22Rv1 (cell line): ENCODE results near the gene MIEF1.
A peak's percentile ranks its signal among the peaks of the same experiment; 100 is the strongest.

Experiments
- CTCF ChIP-seq: fragments of 450-650 bp; IDR thresholded peaks from 2 replicates; pipeline ENCODE4 v1.5.1; 2017; ENCODE audit warnings: mild to moderate bottlenecking
- ZFX ChIP-seq: fragments of 450-650 bp; IDR thresholded peaks from 2 replicates; pipeline ENCODE4 v1.6.1; 2017; ENCODE audit warnings: antibody characterized with exemption, borderline replicate concordance

DNA sequence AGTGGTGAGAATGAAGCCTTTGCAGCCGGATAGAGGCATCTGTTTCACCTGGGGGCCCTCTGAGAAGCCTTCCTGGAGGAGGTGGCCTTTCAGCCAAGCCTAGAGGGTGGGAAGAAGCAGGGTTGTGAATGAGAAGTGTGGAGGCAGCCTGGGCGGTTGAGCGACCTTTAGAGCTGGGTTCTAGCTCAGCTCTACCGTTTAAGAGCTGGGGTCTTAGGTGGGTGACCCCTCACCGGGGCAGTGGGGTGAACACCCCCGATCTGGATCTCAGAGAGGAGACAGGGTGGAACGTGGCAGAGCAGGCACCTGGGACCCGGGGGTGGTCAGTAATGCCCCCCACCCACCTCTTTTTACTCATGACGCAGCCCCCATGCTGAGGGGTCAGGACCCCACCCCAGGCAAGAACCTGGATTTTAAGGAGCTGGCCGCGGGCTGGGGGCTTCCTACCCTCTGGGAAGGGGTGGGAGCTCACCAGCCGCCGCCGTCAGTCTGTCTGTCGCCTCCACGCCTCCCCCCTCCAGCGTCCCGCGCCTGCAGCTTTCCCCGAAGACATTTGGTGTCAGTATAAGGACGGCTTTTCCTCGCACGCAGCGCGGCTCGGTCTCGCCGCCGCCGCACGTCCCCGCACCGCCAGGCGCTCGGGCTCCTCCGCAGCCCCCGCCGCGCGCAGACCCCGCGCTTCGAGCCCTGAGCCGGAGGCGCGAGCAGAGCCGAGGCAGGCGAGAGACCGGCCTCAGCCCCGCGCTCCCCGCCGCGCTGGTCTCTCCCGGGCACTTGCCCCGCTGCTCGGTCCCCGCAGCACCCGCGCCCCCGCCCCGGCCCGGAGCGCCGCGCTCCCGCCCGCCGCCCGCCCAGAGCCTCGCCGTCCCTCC, 55.1 kb downstream of the MIEF1 start:
- TF ChIP-seq CTCF (peak; percentile 48), ZFX (no peak)
